Effector memory CD4-positive, alpha-beta T cell (primary cell): ENCODE data around the gene TANC1.

Experiments
- DNase-seq, 3 donors: peaks; one replicate each; pipeline ENCODE4 v3.0.0-alpha.2; 2020
- H3K27ac ChIP-seq: 2 replicates; pipeline ENCODE4 v1.7.0; 2013; ENCODE audit warnings: mild to moderate bottlenecking, low read length, moderate library complexity; ENCODE audit not compliant: insufficient read depth, poor library complexity, severe bottlenecking
- H3K27me3 ChIP-seq: replicated peaks from 2 replicates; pipeline ENCODE4 v1.7.0; 2013; ENCODE audit warnings: mild to moderate bottlenecking, low read length; ENCODE audit not compliant: insufficient read depth, control insufficient read depth, poor library complexity, severe bottlenecking
- H3K36me3 ChIP-seq: 2 replicates; pipeline ENCODE4 v1.7.0; 2013; ENCODE audit warnings: mild to moderate bottlenecking, low read length, moderate library complexity; ENCODE audit not compliant: control insufficient read depth, insufficient read depth
- H3K4me1 ChIP-seq: 2 replicates; pipeline ENCODE4 v1.7.0; 2013; ENCODE audit warnings: low read length, mild to moderate bottlenecking; ENCODE audit not compliant: control insufficient read depth, insufficient read depth, poor library complexity, severe bottlenecking
- H3K4me3 ChIP-seq: 2 replicates; pipeline ENCODE4 v1.7.0; 2013; ENCODE audit warnings: low read length, low read depth, mild to moderate bottlenecking; ENCODE audit not compliant: insufficient read depth, poor library complexity, severe bottlenecking
- H3K9me3 ChIP-seq: 2 replicates; pipeline ENCODE4 v1.7.0; 2013; ENCODE audit warnings: mild to moderate bottlenecking, low read length, moderate library complexity; ENCODE audit not compliant: control insufficient read depth

Gene TANC1

GRCh38 chr2:159230145-159230877, 261.9 kb downstream of the TANC1 start:
- no peak for DNase-seq
- Histone ChIP-seq H3K27ac (no peak overlapping the region), H3K9me3 (no peaks in the 10 kb centered on the region), H3K27me3 (no peaks in the 10 kb centered on the region), H3K4me1 (no peaks in the 10 kb centered on the region), H3K36me3 (peaks cover 6% of the 10 kb centered on the region), H3K4me3 (no peak overlapping the region)

GRCh38 chr2:159232456-159233170, 264.2 kb downstream of the TANC1 start:
- H3K9me3 ChIP-seq = no peaks in the 10 kb centered on the region
- no peaks in the 10 kb centered on the region for H3K4me1 ChIP-seq
- DNase-seq = no peak
- H3K4me3 ChIP-seq = no peak overlapping the region
- peaks cover 6% of the 10 kb centered on the region for H3K36me3 ChIP-seq
- no peaks in the 10 kb centered on the region for H3K27me3 ChIP-seq
- H3K27ac ChIP-seq = no peak overlapping the region

- Histone ChIP-seq H3K9me3 (no peaks in the 10 kb centered on the region), H3K4me3 (no peak overlapping the region), H3K36me3 (peaks cover 6% of the 10 kb centered on the region), H3K27me3 (no peaks in the 10 kb centered on the region), H3K27ac (no peak overlapping the region), H3K4me1 (no peaks in the 10 kb centered on the region)
- no peak for DNase-seq
Observed at GRCh38 chr2:159234868-159235267, 266.4 kb downstream of the TANC1 start.

GRCh38 chr2:159243529-159243928, 275.1 kb downstream of the TANC1 start:
- DNase-seq = no peak
- Histone ChIP-seq H3K27ac (no peak overlapping the region), H3K36me3 (no peaks in the 10 kb centered on the region)

GRCh38 chr2:159246325-159246988, 278.0 kb downstream of the TANC1 start:
- Histone ChIP-seq H3K4me1 (no peaks in the 10 kb centered on the region), H3K36me3 (no peaks in the 10 kb centered on the region), H3K27me3 (no peaks in the 10 kb centered on the region), H3K9me3 (no peaks in the 10 kb centered on the region), H3K4me3 (no peak overlapping the region), H3K27ac (no peak overlapping the region)
- no peak for DNase-seq

More at GRCh38 chr2:159243529-159243928, 275.1 kb downstream of the TANC1 start:
- H3K27me3 ChIP-seq = no peaks in the 10 kb centered on the region
- no peaks in the 10 kb centered on the region for H3K9me3 ChIP-seq
- no peak overlapping the region for H3K4me3 ChIP-seq
- H3K4me1 ChIP-seq = no peaks in the 10 kb centered on the region

GRCh38 chr2:159249990-159250715, 281.7 kb downstream of the TANC1 start:
- DNase-seq = no peak

GRCh38 chr2:159251296-159252173, 283.1 kb downstream of the TANC1 start:
- Histone ChIP-seq H3K4me1 (no peaks in the 10 kb centered on the region), H3K9me3 (no peaks in the 10 kb centered on the region), H3K27me3 (no peaks in the 10 kb centered on the region), H3K36me3 (no peaks in the 10 kb centered on the region), H3K27ac (no peak overlapping the region), H3K4me3 (no peak overlapping the region)
- DNase-seq = no peak

More at GRCh38 chr2:159249990-159250715, 281.7 kb downstream of the TANC1 start:
- Histone ChIP-seq H3K4me1 (no peaks in the 10 kb centered on the region), H3K27me3 (no peaks in the 10 kb centered on the region), H3K9me3 (no peaks in the 10 kb centered on the region), H3K27ac (no peak overlapping the region), H3K36me3 (no peaks in the 10 kb centered on the region), H3K4me3 (no peak overlapping the region)

GRCh38 chr2:159252905-159253304, 284.5 kb downstream of the TANC1 start:
- H3K36me3 ChIP-seq = no peaks in the 10 kb centered on the region
- no peaks in the 10 kb centered on the region for H3K27me3 ChIP-seq
- H3K4me3 ChIP-seq = no peak overlapping the region
- no peak for DNase-seq
- no peak overlapping the region for H3K27ac ChIP-seq
- no peaks in the 10 kb centered on the region for H3K9me3 ChIP-seq
- H3K4me1 ChIP-seq = no peaks in the 10 kb centered on the region

GRCh38 chr2:159256159-159256558, 287.7 kb downstream of the TANC1 start:
- no peak for DNase-seq
- Histone ChIP-seq H3K9me3 (no peaks in the 10 kb centered on the region), H3K4me3 (no peak overlapping the region), H3K4me1 (no peaks in the 10 kb centered on the region), H3K36me3 (no peaks in the 10 kb centered on the region), H3K27me3 (no peaks in the 10 kb centered on the region), H3K27ac (no peak overlapping the region)
